NCI-H146 (cell line): Measurements from ENCODE around the gene ANKLE2.

Experiments used
- DNase-seq: peaks from one replicate; lab custom pipeline; 2025; lab: John Stamatoyannopoulos, UW

ANKLE2 gene

GRCh38 chr12:132687211-132688164 is 74.1 kb downstream of the ANKLE2 start, which contains the start of the genes POLE and PXMP2:
POLE (minus strand) TSS chr12:132687342; CDS start chr12:132687315, 27 bp downstream.
PXMP2 (plus strand) TSS chr12:132687587; CDS start chr12:132687671, 84 bp downstream.
- DNase-seq, result peak; percentile 95

- DNase-seq, result peak; percentile 62
Measured at GRCh38 chr12:132686825-132687210, 74.8 kb downstream of the ANKLE2 start.

DNA sequence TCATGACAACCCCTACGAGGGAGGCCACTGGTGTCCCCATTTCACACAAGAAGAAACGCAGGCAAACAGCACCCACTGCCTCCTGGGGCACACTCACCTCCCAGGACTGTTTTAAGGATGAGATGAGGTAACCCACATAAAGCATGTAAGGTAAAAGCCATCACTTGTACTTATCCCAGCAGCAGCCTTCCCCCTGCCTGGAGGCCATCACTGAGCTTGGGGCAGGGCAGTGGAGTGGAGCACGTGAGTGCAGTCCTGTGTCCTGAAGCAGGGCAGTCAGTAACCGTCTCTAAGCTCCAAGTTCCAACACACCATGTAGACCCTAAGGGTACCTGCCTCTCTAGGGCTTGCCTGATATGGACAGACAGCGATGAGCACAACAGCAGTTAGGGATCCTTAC is 76.2 kb downstream of the ANKLE2 start:
- DNase-seq, result no peak

- no peak for DNase-seq
Measured at GRCh38 chr12:132677492-132677891, 84.1 kb downstream of the ANKLE2 start.

GRCh38 chr12:132675757-132676432 is 85.7 kb downstream of the ANKLE2 start:
- DNase-seq, result no peak
